Fibroblast of pulmonary artery (primary cell): Measurements from ENCODE around the gene NOP9.

Source experiments
- DNase-seq: peaks from one replicate; pipeline ENCODE4 v3.0.0-alpha.2; 2010; ENCODE audit warnings: low read depth
- H3K4me3 ChIP-seq: replicated peaks from 2 replicates; pipeline ENCODE4 v1.5.1; 2011; ENCODE audit warnings: low read depth, mild to moderate bottlenecking, control low read depth, low read length, moderate library complexity
- CTCF ChIP-seq: IDR thresholded peaks from 2 replicates; pipeline ENCODE4 v1.5.1; 2011; ENCODE audit warnings: mild to moderate bottlenecking, control low read depth, low read length, inconsistent platforms; ENCODE audit errors: missing control alignments

Gene NOP9

GRCh38 chr14:24281636-24282035, 18.0 kb upstream of the NOP9 start:
- TF ChIP-seq CTCF = no peak
- DNase-seq = no peak
- H3K4me3 ChIP-seq = no peak overlapping the region

- H3K4me3 ChIP-seq = no peak overlapping the region
- no peak for TF ChIP-seq CTCF
- no peak for DNase-seq
Measured at GRCh38 chr14:24282736-24283135, 16.9 kb upstream of the NOP9 start.

GRCh38 chr14:24283796-24284460, 15.7 kb upstream of the NOP9 start:
- no peak for TF ChIP-seq CTCF
- H3K4me3 ChIP-seq = no peak overlapping the region
- DNase-seq = no peak

GRCh38 chr14:24284501-24285035, 15.1 kb upstream of the NOP9 start:
- no peak overlapping the region for H3K4me3 ChIP-seq
- no peak for TF ChIP-seq CTCF
- DNase-seq = no peak

GRCh38 chr14:24285351-24285750, 14.3 kb upstream of the NOP9 start:
- TF ChIP-seq CTCF = no peak
- DNase-seq = no peak
- no peak overlapping the region for H3K4me3 ChIP-seq

GRCh38 chr14:24286996-24287395, 12.7 kb upstream of the NOP9 start:
- no peak for DNase-seq
- H3K4me3 ChIP-seq = no peak overlapping the region
- no peak for TF ChIP-seq CTCF
